ENCODE results near the gene OCSTAMP.

DNA sequence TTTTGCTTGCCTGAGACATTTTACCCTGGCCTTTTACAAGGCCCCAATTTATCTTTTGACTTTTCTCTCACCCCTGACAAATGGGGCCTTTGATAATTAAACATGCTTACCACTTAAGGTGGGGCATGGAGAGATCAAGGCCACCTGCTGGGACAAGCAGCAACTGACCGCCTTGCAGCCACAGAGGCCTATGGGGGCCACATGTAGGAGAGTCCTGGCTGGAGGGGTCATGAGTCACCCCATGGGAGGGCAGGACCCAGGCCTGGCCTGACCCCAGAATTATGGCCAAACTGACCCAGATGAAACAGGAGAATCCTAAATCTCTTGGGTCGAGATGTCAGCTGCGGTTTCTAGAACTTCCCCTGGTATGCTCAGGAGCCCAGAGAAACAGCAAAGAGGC, 8.5 kb upstream of the OCSTAMP start:
- TF ChIP-seq, protein P1, sequence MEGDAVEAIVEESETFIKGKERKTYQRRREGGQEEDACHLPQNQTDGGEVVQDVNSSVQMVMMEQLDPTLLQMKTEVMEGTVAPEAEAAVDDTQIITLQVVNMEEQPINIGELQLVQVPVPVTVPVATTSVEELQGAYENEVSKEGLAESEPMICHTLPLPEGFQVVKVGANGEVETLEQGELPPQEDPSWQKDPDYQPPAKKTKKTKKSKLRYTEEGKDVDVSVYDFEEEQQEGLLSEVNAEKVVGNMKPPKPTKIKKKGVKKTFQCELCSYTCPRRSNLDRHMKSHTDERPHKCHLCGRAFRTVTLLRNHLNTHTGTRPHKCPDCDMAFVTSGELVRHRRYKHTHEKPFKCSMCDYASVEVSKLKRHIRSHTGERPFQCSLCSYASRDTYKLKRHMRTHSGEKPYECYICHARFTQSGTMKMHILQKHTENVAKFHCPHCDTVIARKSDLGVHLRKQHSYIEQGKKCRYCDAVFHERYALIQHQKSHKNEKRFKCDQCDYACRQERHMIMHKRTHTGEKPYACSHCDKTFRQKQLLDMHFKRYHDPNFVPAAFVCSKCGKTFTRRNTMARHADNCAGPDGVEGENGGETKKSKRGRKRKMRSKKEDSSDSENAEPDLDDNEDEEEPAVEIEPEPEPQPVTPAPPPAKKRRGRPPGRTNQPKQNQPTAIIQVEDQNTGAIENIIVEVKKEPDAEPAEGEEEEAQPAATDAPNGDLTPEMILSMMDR (IDR thresholded peaks at IDR 0.05) = no peak
- TF ChIP-seq POLR2A (IDR thresholded peaks at IDR 0.05) = no peak
